Skeletal muscle tissue (tissue), 4 donors: ENCODE results near the gene PPP6R2. TPM values are rescaled to one million over a fixed set of nuclear protein-coding genes. Genes with fewer than 3 reads are reported as not detected.
"Not testable (repeated sequence)": the region's sequence is repeated elsewhere in the genome, so short reads cannot be mapped to it uniquely, and the experiment has no call there.

ENCODE experiments used
- H3K27ac ChIP-seq: one replicate; pipeline ENCODE4 v1.7.0; 2013; ENCODE audit warnings: mild to moderate bottlenecking, low read depth, low read length, inconsistent platforms
- H3K27me3 ChIP-seq, 3 donors: one replicate each; pipeline ENCODE4 v1.7.0; 2013; ENCODE audit warnings: low read length in 3 of 3; ENCODE audit not compliant: control insufficient read depth in 3 of 3, insufficient read depth in 3 of 3
- H3K36me3 ChIP-seq, 3 donors: one replicate each; pipeline ENCODE4 v1.7.0; 2013; ENCODE audit warnings: low read length in 3 of 3; ENCODE audit not compliant: control insufficient read depth in 3 of 3, insufficient read depth in 3 of 3
- H3K4me1 ChIP-seq, 3 donors: one replicate each; pipeline ENCODE4 v1.7.0; 2013; ENCODE audit warnings: low read length in 3 of 3, mild to moderate bottlenecking in 3 of 3; ENCODE audit not compliant: control insufficient read depth in 3 of 3, insufficient read depth in 3 of 3
- H3K4me3 ChIP-seq, 3 donors: one replicate each; pipeline ENCODE4 v1.7.0; 2013; ENCODE audit warnings: low read length in 3 of 3
- H3K9ac ChIP-seq, 3 donors: one replicate each; pipeline ENCODE4 v1.7.0; 2013; ENCODE audit warnings: low read length in 3 of 3, mild to moderate bottlenecking in 3 of 3, moderate library complexity in 2 of 3, low read depth in 1 of 3
- H3K9me3 ChIP-seq, 3 donors: one replicate each; pipeline ENCODE4 v1.7.0; 2013; ENCODE audit warnings: low read length in 3 of 3; ENCODE audit not compliant: control insufficient read depth in 3 of 3
- total RNA-seq: library from RNA; depleted of rRNA; stranded (reverse); fragments of >200 nt; gene quantifications from one replicate; pipeline ENCODE4 v1.2.3, GENCODE V29; 2014
- donor health status: Osteomylitis.

PPP6R2 gene
- total RNA-seq, 1 donor from 2014 or later: 28.2 TPM

DNA sequence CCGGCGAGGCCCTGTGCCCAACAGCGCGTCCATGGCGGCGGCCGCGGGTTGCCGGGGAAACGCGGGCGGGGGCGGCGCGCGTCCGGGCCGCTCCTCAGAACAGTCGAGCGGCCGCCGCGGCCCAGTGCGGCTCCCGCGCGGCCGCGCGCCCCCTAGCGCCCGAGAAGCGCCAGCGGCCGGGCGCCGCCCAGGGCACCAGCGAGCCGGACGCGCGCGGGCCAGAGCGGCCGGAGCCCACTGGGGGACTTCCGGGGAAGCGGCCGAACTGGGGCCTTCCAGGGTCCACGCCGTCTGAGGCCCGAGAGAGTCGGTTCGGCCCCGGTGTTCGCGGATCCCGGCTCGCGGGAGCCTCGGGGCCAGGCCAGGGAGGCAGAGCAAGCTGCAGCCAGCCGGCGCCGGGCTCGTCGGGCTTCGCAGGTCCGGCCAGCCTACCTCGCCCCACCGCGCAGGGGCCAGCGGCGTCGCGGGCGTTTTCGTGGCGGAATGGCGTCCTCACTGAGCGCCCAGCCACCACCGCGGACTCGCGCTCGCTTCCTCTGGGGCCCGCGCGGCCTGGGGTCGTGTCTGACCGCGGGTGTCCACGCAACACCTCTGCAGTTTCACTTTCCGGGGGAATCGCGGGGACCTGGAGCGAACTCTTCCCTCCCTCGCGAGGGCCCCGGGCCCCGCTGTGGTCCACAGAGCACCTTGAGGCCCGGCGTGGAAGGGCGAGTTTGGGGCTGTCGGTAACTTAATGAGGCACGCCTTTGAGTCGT, 16.0 kb upstream of the PPP6R2 start, which contains the start of gene DENND6B:
DENND6B (minus strand) TSS at position 57 of the 755 bp plus-strand sequence; CDS start at position 33, 24 bp downstream.
- Histone ChIP-seq H3K36me3 (peaks cover 0 to 2% (median 0%) of the 10 kb centered on the region in 3 donors), H3K9ac (peak within 1 kb of the TSS; percentile 91 to 96 (median 95)), H3K27ac (peak within 1 kb of the TSS; percentile 85), H3K4me1 (peaks cover 12 to 19% (median 13%) of the 10 kb centered on the region in 3 donors), H3K4me3 (peak within 1 kb of the TSS; percentile 76 to 88 (median 85)), H3K9me3 (no peaks in the 10 kb centered on the region), H3K27me3 (no peaks in the 10 kb centered on the region)

DNA sequence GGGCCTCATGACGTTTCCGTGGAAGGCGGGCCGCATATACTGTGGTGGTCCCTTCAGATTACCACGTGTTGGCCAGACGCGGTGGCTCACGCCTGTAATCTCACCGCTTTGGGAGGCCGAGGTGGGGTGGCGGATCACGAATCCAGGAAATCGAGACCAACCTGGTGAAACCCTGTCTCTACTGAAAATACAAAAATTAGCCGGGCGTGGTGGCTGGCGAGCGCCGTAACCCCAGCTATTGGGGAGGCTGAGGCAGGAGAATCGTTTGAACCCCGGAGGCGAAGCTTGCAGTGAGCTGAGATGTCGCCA, 15.5 kb upstream of the PPP6R2 start:
- H3K4me3 ChIP-seq: peak overlapping the region; percentile 76 to 88 (median 85)
- H3K9me3 ChIP-seq: no peaks in the 10 kb centered on the region
- peak overlapping the region; percentile 91 to 96 (median 95) for H3K9ac ChIP-seq
- H3K27ac ChIP-seq: peak overlapping the region; percentile 85
- peaks cover 12 to 19% (median 13%) of the 10 kb centered on the region in 3 donors for H3K4me1 ChIP-seq
- no peaks in the 10 kb centered on the region for H3K27me3 ChIP-seq
- peaks cover 0 to 2% (median 0%) of the 10 kb centered on the region in 3 donors for H3K36me3 ChIP-seq

DNA sequence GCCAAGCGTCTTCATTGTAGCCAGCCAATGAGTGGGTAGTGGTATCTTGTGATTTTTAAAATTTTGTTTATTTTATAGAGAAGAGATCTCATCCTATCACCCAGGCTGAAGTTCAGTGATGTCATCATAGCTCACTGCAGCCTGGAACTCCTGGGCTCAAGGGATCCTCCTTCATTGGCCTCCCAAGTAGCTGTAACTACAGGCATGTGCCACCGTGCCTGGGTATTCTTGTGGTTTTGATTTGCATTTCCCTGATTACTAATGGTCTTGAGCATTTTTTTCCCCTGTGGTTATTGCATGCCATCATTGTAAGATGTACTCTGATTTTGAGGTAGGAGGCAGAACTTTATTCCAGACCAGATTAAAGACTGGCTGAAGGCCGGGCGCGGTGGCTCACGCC, 13.9 kb upstream of the PPP6R2 start:
- H3K4me1 ChIP-seq: peaks cover 12 to 19% (median 13%) of the 10 kb centered on the region in 3 donors
- H3K27me3 ChIP-seq: no peaks in the 10 kb centered on the region
- no peaks in the 10 kb centered on the region for H3K9me3 ChIP-seq
- no peak overlapping the region for H3K9ac ChIP-seq
- no peak overlapping the region for H3K4me3 ChIP-seq
- H3K27ac ChIP-seq: no peak overlapping the region
- H3K36me3 ChIP-seq: peaks cover 0 to 2% (median 0%) of the 10 kb centered on the region in 3 donors

DNA sequence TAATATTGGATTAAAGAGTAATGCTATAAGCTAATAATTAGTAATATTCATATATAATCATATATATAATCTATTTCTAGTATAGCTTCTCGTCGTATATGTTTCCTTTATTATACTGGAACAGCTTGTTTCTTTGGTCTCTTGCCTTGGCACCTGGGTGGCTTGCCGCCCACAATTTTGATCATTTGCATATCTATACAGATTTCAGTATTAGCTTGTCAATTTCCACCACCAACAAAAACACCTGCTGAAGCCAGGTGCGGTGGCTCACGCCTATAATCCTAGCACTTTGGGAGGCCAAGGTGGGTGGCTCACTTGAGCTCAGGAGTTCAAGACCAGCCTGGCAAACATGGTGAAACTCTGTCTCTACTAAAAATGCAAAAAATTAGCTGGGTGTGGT, 8.7 kb upstream of the PPP6R2 start:
- H3K9ac ChIP-seq, H3K4me3 ChIP-seq, H3K36me3 ChIP-seq, H3K27me3 ChIP-seq, H3K9me3 ChIP-seq, H3K27ac ChIP-seq, H3K4me1 ChIP-seq: not testable (repeated sequence)

DNA sequence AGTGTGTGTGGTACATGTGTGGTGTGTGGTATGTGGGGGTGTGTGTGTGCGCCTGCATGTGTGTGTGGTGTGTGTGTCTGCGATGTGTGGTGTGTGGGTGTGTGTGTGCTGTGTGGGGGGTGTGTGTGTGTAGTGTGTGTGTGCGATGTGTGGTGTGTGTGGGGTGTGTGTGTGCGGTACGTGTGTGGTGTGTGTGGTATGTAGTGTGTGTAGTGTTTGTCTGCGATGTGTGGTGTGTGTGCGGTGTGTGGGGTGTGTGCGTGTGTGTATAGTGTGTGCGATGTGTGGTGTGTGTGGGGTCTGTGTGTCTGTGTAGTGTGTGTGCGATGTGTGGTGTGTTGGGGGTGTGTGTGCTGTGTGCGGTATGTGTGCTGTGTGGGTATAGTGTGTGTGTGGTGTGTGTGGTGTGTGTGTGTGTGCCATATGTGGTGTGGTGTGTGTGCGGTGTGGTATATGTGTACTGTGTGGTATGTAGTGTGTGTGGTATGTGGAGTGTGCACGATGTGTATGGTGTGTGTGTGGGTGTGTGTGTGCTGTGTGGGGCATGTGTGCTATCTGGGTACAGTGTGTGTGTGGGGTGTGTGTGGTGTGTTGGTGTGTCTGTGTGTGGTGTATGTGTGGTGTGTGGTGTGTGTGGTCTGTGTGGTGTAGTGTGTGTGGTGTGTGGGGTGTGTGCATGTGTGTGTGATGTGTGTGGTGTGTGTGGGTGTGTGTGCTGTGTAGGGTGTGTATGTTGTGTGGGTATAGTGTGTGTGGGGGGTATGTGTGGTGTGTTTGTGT, 5.7 kb upstream of the PPP6R2 start:
- Histone ChIP-seq H3K9ac (peak overlapping the region in 1 of 3 donors; percentile 50), H3K4me3 (no peak overlapping the region), H3K36me3 (no peaks in the 10 kb centered on the region), H3K27me3 (no peaks in the 10 kb centered on the region), H3K27ac (no peak overlapping the region), H3K9me3 (no peaks in the 10 kb centered on the region), H3K4me1 (peaks cover 4 to 6% (median 5%) of the 10 kb centered on the region in 3 donors)

DNA sequence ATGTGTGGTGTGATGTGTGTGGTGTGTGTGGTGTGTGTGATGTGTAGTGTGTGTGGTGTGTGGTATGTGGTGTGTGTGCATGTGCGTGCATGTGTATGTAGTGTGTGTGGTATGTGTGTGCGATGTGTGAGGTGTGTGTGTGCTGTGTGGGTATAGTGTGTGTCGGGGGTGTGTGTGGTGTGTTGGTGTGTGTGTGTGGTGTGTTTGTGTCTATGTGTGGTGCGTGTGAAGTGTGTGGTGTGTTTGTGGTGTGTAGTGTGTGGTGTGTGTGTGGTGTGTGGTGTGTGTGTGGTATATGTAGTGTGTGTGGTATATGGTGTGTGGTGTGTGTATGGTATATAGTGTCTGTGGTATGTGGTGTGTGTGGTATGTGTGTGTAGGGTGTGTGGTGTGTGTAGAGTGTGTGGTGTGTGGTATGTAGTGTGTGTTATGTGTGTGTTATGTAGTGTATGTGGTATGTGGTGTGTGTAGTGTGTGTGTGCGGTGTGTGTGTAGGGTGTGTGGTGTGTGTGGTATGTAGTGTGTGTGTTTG, 5.0 kb upstream of the PPP6R2 start:
- Histone ChIP-seq H3K27ac (no peak overlapping the region), H3K27me3 (no peaks in the 10 kb centered on the region), H3K36me3 (no peaks in the 10 kb centered on the region), H3K9me3 (no peaks in the 10 kb centered on the region), H3K9ac (peak overlapping the region in 1 of 3 donors; percentile 50), H3K4me1 (peaks cover 10 to 11% (median 11%) of the 10 kb centered on the region in 3 donors), H3K4me3 (no peak overlapping the region)

DNA sequence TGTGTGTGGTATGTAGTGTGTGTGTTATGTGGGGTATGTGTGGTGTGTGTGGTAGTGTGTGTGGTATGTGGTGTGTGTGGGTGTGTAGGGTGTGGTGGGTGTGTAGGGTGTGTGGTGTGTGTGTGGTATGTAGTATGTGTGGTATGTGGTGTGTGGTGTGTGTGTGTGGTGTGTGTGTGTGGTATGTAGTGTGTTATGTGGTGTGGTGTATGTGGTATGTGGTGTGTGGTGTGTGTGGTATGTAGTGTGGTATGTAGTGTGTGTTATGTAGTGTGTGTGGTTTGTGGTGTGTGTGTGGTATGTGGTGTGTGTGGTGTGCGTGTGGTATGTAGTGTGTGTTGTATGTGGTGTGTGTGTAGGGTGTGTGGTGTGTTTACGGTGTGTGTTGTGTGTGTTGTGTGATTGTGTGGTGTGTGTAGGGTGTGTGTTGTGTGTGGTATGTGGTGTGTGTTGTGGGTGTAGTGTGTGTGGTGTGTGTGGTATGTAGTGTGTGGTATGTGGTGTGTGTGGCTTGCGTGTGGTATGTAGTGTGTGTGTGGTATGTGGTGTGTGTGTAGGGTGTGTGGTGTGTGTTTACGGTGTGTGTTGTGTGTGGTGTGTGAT, 4.2 kb upstream of the PPP6R2 start:
- Histone ChIP-seq H3K27ac (no peak overlapping the region), H3K4me1 (peaks cover 10 to 11% (median 11%) of the 10 kb centered on the region in 3 donors), H3K27me3 (no peaks in the 10 kb centered on the region), H3K9me3 (no peaks in the 10 kb centered on the region), H3K36me3 (no peaks in the 10 kb centered on the region), H3K4me3 (no peak overlapping the region), H3K9ac (no peak overlapping the region)

DNA sequence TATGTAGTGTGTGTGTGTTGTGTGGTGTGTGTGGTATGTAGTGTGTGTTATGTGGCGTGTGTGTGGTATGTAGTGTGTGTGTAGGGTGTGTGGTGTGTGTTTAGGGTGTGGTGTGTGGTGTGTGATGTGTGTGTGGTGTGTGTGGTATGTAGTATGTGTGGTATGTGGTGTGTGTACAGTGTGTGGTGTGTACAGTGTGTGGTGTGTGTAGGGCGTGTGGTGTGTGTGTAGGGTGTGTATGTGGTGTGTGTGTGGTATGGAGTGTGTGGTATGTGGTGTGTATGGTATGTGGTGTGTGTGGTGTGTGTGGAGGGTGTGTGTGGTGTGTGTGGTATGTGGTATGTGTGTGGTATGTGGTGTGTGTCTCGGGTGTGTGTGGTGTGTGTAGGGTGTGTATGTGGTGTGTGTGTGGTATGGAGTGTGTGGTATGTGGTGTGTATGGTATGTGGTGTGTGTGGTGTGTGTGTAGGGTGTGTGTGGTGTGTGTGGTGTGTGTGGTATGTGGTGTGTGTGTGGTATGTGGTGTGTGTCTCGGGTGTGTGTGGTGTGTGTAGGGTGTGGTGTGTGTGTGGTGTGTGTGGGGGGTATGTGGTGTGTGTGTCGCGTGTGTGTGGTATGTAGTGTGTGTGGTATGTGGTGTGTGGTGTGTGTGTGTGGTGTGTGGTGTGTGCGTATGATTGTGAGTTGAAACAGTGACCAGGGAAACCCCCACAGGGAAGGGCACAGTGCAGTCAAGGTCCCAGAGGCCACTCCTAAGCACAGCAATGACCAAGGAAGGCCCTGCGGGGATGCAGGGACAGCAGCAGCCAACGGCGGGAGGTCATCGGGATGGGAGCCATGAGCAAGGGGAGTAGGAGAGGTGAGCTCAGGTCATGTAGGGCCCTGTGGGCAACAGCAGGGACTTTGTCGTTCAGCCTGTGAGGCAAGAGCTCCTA, 2.9 kb upstream of the PPP6R2 start:
- Histone ChIP-seq H3K27ac (no peak overlapping the region), H3K27me3 (no peaks in the 10 kb centered on the region), H3K4me1 (peaks cover 10 to 11% (median 11%) of the 10 kb centered on the region in 3 donors), H3K36me3 (no peaks in the 10 kb centered on the region), H3K9me3 (no peaks in the 10 kb centered on the region), H3K9ac (no peak overlapping the region), H3K4me3 (no peak overlapping the region)
